IMR-90 (cell line): Measurements from ENCODE around the gene NTRK3. TPM values are rescaled to one million over a fixed set of nuclear protein-coding genes. Genes with fewer than 3 reads are reported as not detected.

ENCODE experiments used
- ATAC-seq: fragments of 200-7000 bp; cut with Tn5 transposase; 2 replicates; pipeline ENCODE4 v1.9.1; 2020; ENCODE audit warnings: low read depth, mild to moderate bottlenecking, moderate library complexity
- BruUV-seq: library from RNA; stranded (reverse); fragments of 400-500 nt; replicated peaks from 2 replicates; lab custom pipeline; 2021; lab: Mats Ljungman, UMichigan
- CTCF ChIA-PET: fragments of 300-600 bp; formaldehyde crosslinking; extraction: SDS; loops from one replicate; lab custom pipeline; 2021; ENCODE audit warnings: antibody characterized with exemption; lab: Yijun Ruan, JAX
- POLR2A ChIA-PET: fragments of 300-600 bp; sonication (Branson Sonifier 250); formaldehyde crosslinking; loops from one replicate; lab custom pipeline; 2022; ENCODE audit warnings: antibody characterized with exemption; ENCODE audit not compliant: unreplicated experiment; lab: Charles Lee
- DNase-seq: peaks from one replicate; pipeline ENCODE4 v3.0.0; 2013
- H2AFZ ChIP-seq: replicated peaks from 2 replicates; pipeline ENCODE3; 2013; ENCODE audit warnings: low read length, mild to moderate bottlenecking; ENCODE audit not compliant: poor library complexity
- H2AK5ac ChIP-seq: 2 replicates; pipeline ENCODE4 v1.6.1; 2013; ENCODE audit warnings: low read depth, low read length, inconsistent platforms
- H2AK9ac ChIP-seq: replicated peaks from 2 replicates; pipeline ENCODE3; 2013; ENCODE audit warnings: mild to moderate bottlenecking, low read depth, low read length, moderate library complexity; ENCODE audit not compliant: poor library complexity
- H2BK120ac ChIP-seq: 2 replicates; pipeline ENCODE4 v1.6.1; 2013; ENCODE audit warnings: low read depth, low read length, inconsistent platforms
- H2BK15ac ChIP-seq: 3 replicates; pipeline ENCODE4 v1.6.1; 2013; ENCODE audit warnings: low read depth, low read length, inconsistent platforms
- H2BK20ac ChIP-seq: 2 replicates; pipeline ENCODE4 v1.6.1; 2013; ENCODE audit warnings: low read depth, mild to moderate bottlenecking, inconsistent platforms, low read length, moderate library complexity
- H2BK5ac ChIP-seq: 2 replicates; pipeline ENCODE4 v1.6.1; 2013; ENCODE audit warnings: mild to moderate bottlenecking, low read depth, low read length, inconsistent platforms; ENCODE audit not compliant: poor library complexity, severe bottlenecking
- H3K14ac ChIP-seq: replicated peaks from 2 replicates; pipeline ENCODE4 v1.6.1; 2013; ENCODE audit warnings: low read depth, low read length, inconsistent platforms
- H3K18ac ChIP-seq: 2 replicates; pipeline ENCODE4 v1.6.1; 2013; ENCODE audit warnings: low read depth, low read length, control low read depth
- H3K23ac ChIP-seq: 2 replicates; pipeline ENCODE4 v1.6.1; 2013; ENCODE audit warnings: low read depth, low read length, inconsistent platforms
- H3K27ac ChIP-seq: 2 replicates; pipeline ENCODE4 v1.5.1; 2013; ENCODE audit warnings: mild to moderate bottlenecking, control low read depth, low read length; ENCODE audit not compliant: insufficient read depth
- H3K27me3 ChIP-seq: 2 replicates; pipeline ENCODE4 v1.6.1; 2013; ENCODE audit warnings: low read length; ENCODE audit not compliant: control insufficient read depth, insufficient read depth
- H3K36me3 ChIP-seq: 2 replicates; pipeline ENCODE4 v1.6.1; 2013; ENCODE audit warnings: low read length, mixed read lengths; ENCODE audit not compliant: control insufficient read depth, insufficient read depth
- H3K4ac ChIP-seq: 2 replicates; pipeline ENCODE4 v1.6.1; 2013; ENCODE audit warnings: low read depth, low read length, inconsistent platforms
- H3K4me1 ChIP-seq: 2 replicates; pipeline ENCODE4 v1.6.1; 2013; ENCODE audit warnings: low read length, mixed read lengths; ENCODE audit not compliant: control insufficient read depth, insufficient read depth
- H3K4me2 ChIP-seq: 2 replicates; pipeline ENCODE4 v1.6.1; 2013; ENCODE audit warnings: low read depth, mild to moderate bottlenecking, control low read depth, low read length, moderate library complexity
- H3K4me3 ChIP-seq: 2 replicates; pipeline ENCODE4 v1.5.1; 2013; ENCODE audit warnings: low read depth, mild to moderate bottlenecking, control low read depth, low read length, moderate library complexity; ENCODE audit not compliant: insufficient read depth
- H3K56ac ChIP-seq: 2 replicates; pipeline ENCODE4 v1.6.1; 2013; ENCODE audit warnings: low read length, inconsistent platforms; ENCODE audit not compliant: insufficient read depth; ENCODE audit errors: extremely low read depth
- H3K79me1 ChIP-seq, 2 experiments: 2 replicates each; pipeline ENCODE4 v1.6.1; 2013; ENCODE audit warnings: low read length in 2 of 2, inconsistent platforms in 1 of 2, low read depth in 1 of 2
- H3K9ac ChIP-seq: 2 replicates; pipeline ENCODE4 v1.6.1; 2013; ENCODE audit warnings: low read depth, low read length, control low read depth
- H3K9me1 ChIP-seq: 2 replicates; pipeline ENCODE4 v1.6.1; 2013; ENCODE audit warnings: low read length, inconsistent platforms; ENCODE audit not compliant: insufficient read depth
- H3K9me3 ChIP-seq: 2 replicates; pipeline ENCODE4 v1.6.1; 2013; ENCODE audit warnings: low read length; ENCODE audit not compliant: control insufficient read depth, insufficient read depth
- H4K20me1 ChIP-seq: 2 replicates; pipeline ENCODE4 v1.6.1; 2013; ENCODE audit warnings: low read length, inconsistent platforms; ENCODE audit not compliant: insufficient read depth
- H4K5ac ChIP-seq: 2 replicates; pipeline ENCODE4 v1.6.1; 2013; ENCODE audit warnings: mild to moderate bottlenecking, low read depth, low read length, control low read depth
- H4K8ac ChIP-seq, 2 experiments: 2 replicates each; pipeline ENCODE4 v1.6.1; 2013; ENCODE audit warnings: low read depth in 2 of 2, low read length in 2 of 2, control low read depth in 1 of 2, inconsistent platforms in 1 of 2
- H4K91ac ChIP-seq: 2 replicates; pipeline ENCODE4 v1.6.1; 2013; ENCODE audit warnings: low read depth, low read length, inconsistent platforms; ENCODE audit not compliant: insufficient read depth
- BHLHE40 ChIP-seq: fragments of 150-350 bp; IDR thresholded peaks from 2 replicates; pipeline ENCODE4 v1.6.1; 2016; ENCODE audit warnings: mild to moderate bottlenecking, low read depth, low read length
- CEBPB ChIP-seq: IDR thresholded peaks from 2 replicates; pipeline ENCODE4 v1.6.1; 2012; ENCODE audit warnings: low read depth, low read length, improper control_type of control experiment
- CHD1 ChIP-seq: IDR thresholded peaks from 2 replicates; pipeline ENCODE4 v1.6.1; 2012; ENCODE audit warnings: low read depth, low read length, improper control_type of control experiment
- CTCF ChIP-seq: conservative IDR thresholded peaks from 2 replicates; pipeline ENCODE4 v1.5.1; 2012; ENCODE audit warnings: mild to moderate bottlenecking, low read depth, low read length, improper control_type of control experiment
- ELK1 ChIP-seq: fragments of 150-350 bp; IDR thresholded peaks from 2 replicates; pipeline ENCODE4 v1.6.1; 2016; ENCODE audit warnings: low read depth, mild to moderate bottlenecking, low read length, moderate library complexity, borderline replicate concordance
- FOS ChIP-seq: fragments of 150-350 bp; IDR thresholded peaks from 2 replicates; pipeline ENCODE4 v1.6.1; 2016; ENCODE audit warnings: low read depth, low read length
- MAFK ChIP-seq: IDR thresholded peaks from 2 replicates; pipeline ENCODE4 v1.6.1; 2012; ENCODE audit warnings: low read depth, low read length, improper control_type of control experiment
- MAZ ChIP-seq: IDR thresholded peaks from 2 replicates; pipeline ENCODE4 v1.6.1; 2012; ENCODE audit warnings: low read depth, mild to moderate bottlenecking, low read length, improper control_type of control experiment, moderate library complexity, borderline replicate concordance
- MXI1 ChIP-seq: IDR thresholded peaks from 2 replicates; pipeline ENCODE4 v1.6.1; 2012; ENCODE audit warnings: low read depth, mild to moderate bottlenecking, low read length, moderate library complexity, borderline replicate concordance
- NFE2L2 ChIP-seq: fragments of 150-350 bp; IDR thresholded peaks from 2 replicates; pipeline ENCODE4 v1.6.1; 2016; ENCODE audit warnings: low read depth, mild to moderate bottlenecking, low read length
- POLR2A ChIP-seq: IDR thresholded peaks from 2 replicates; pipeline ENCODE4 v1.6.1; 2012; ENCODE audit warnings: mild to moderate bottlenecking, low read depth, low read length
- RAD21 ChIP-seq: IDR thresholded peaks from 2 replicates; pipeline ENCODE4 v1.6.1; 2012; ENCODE audit warnings: low read length, improper control_type of control experiment
- RCOR1 ChIP-seq: IDR thresholded peaks from 2 replicates; pipeline ENCODE4 v1.6.1; 2012; ENCODE audit warnings: mild to moderate bottlenecking, low read length, improper control_type of control experiment; ENCODE audit not compliant: insufficient replicate concordance
- RFX5 ChIP-seq: IDR thresholded peaks from 2 replicates; pipeline ENCODE4 v1.8.0; 2012; ENCODE audit warnings: low read depth, mild to moderate bottlenecking, low read length, moderate library complexity
- SMC3 ChIP-seq: fragments of 150-350 bp; IDR thresholded peaks from 2 replicates; pipeline ENCODE4 v1.6.1; 2016; ENCODE audit warnings: low read depth, mild to moderate bottlenecking, antibody characterized with exemption, low read length, moderate library complexity
- USF2 ChIP-seq: fragments of 150-350 bp; IDR thresholded peaks from 2 replicates; pipeline ENCODE4 v1.6.1; 2017; ENCODE audit warnings: mild to moderate bottlenecking, antibody characterized with exemption, low read length, low read depth
- WGBS, 2 experiments: methylation state at CpG; one replicate each; pipeline versions ENCODE4 v1.1.5 to v1.1.7; 2013; ENCODE audit warnings: missing lambda C conversion rate in 2 of 2; ENCODE audit not compliant: insufficient read length in 1 of 2; ENCODE audit errors: extremely low coverage in 2 of 2; 5-methylcytosine and 5-hydroxymethylcytosine counted together
- dilution Hi-C: fragments of 300-500 bp; cut with HindIII; formaldehyde crosslinking; loops from one replicate; pipeline ENCODE4 v1.14.3; 2018; ENCODE audit warnings: low sequenced_read_pairs; ENCODE audit not compliant: unreplicated experiment
- in situ Hi-C: fragments of 300-500 bp; cut with MboI; formaldehyde crosslinking; loops from 3 replicates; pipeline ENCODE4 v1.14.3; 2019; ENCODE audit warnings: low sequenced_read_pairs, inconsistent platforms, mixed read lengths
- intact Hi-C: fragments of 100-400 bp; cut with micrococcal nuclease; formaldehyde crosslinking; loops from 2 replicates; pipeline ENCODE4 v1.10.0; 2022
- polyA plus RNA-seq, 3 experiments: library from polyadenylated mRNA; depleted of rRNA; stranded (reverse); fragments of >200 nt; gene quantifications; 2 replicates each; pipeline ENCODE4 v1.2.3, GENCODE V29; 2012; ENCODE audit warnings: low replicate concordance in 1 of 3
- total RNA-seq: library from RNA; depleted of rRNA; stranded (reverse); fragments of >200 nt; gene quantifications from 2 replicates; pipeline ENCODE4 v1.2.3, GENCODE V29; 2012

NTRK3 gene
- total and polyA plus RNA-seq, 2 of the 4 experiments (the other 2 are of a cell fraction): under 0.01 to 0.15 TPM

DNA sequence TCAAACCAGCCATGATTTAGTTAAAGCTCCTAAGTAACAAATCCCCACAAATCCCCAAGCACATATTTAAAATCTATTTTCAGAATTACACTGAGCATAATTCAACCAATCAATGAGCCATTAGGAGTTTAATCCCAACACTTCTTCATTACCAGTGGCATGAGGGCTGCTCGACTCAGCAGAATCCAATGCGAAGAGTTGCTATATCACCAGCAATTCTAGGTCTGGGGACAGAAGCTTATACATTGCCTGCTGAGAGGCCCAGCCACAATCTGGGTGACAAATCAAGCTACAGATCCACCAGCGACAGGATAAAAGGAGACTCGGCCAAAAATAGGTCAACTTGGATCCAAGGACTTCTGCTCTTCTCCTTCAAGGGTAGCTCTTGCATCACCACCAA is 238.8 kb downstream of the NTRK3 start:
- no peak overlapping the region for H3K9ac ChIP-seq
- no peak overlapping the region for H3K4me2 ChIP-seq
- no peak for TF ChIP-seq FOS
- no peak for TF ChIP-seq ELK1
- TF ChIP-seq NFE2L2: no peak
- TF ChIP-seq RAD21: no peak
- no peak for TF ChIP-seq MXI1
- TF ChIP-seq POLR2A: no peak
- TF ChIP-seq CHD1: no peak
- TF ChIP-seq CEBPB: no peak
- TF ChIP-seq RFX5: no peak
- TF ChIP-seq CTCF: no peak
- TF ChIP-seq MAZ: no peak
- no peak for TF ChIP-seq RCOR1
- no peak for TF ChIP-seq USF2
- no peak for TF ChIP-seq SMC3
- TF ChIP-seq BHLHE40: no peak
- TF ChIP-seq MAFK: no peak
- H3K56ac ChIP-seq: no peak overlapping the region
- no peak overlapping the region for H4K91ac ChIP-seq
- H2AFZ ChIP-seq: no peak overlapping the region
- ChIA-PET POLR2A (no interaction called here), CTCF (no interaction called here)
- no peak overlapping the region for H3K27ac ChIP-seq
- ATAC-seq (no peak), DNase-seq (no peak)
- no peaks in the 10 kb centered on the region for H3K9me1 ChIP-seq
- H2AK9ac ChIP-seq: no peak overlapping the region
- WGBS, 2 experiments: no CpG with 5 or more reads among the region's 4 CpGs
- H2BK5ac ChIP-seq: no peak overlapping the region
- no peak overlapping the region for H4K8ac ChIP-seq
- H3K4me1 ChIP-seq: no peaks in the 10 kb centered on the region
- H3K79me1 ChIP-seq: no peaks in the 10 kb centered on the region
- H2BK120ac ChIP-seq: no peak overlapping the region
- H3K23ac ChIP-seq: no peak overlapping the region
- H2AK5ac ChIP-seq: no peak overlapping the region
- no TSS peak for BruUV-seq
- no peak overlapping the region for H3K18ac ChIP-seq
- H3K36me3 ChIP-seq: no peaks in the 10 kb centered on the region
- H4K5ac ChIP-seq: no peak overlapping the region
- H4K20me1 ChIP-seq: no peaks in the 10 kb centered on the region
- no peak overlapping the region for H3K4ac ChIP-seq
- dilution Hi-C loops (no loop called here), in situ Hi-C loops (no loop called here), intact Hi-C loops (no loop called here)
- no peak overlapping the region for H2BK20ac ChIP-seq
- peaks cover 12% of the 10 kb centered on the region for H3K9me3 ChIP-seq
- no peak overlapping the region for H3K4me3 ChIP-seq
- no peak overlapping the region for H2BK15ac ChIP-seq
- no peak overlapping the region for H3K14ac ChIP-seq
- H3K27me3 ChIP-seq: no peaks in the 10 kb centered on the region
